ENCODE results near the gene ADM.

GRCh38 chr11:10301656-10302358 lies 3.1 kb upstream of the ADM start:
- TF ChIP-seq CTCF (conservative IDR thresholded peaks at IDR 0.05; ENCODE audit: low read depth in 2 of 2) = no peak
- TF ChIP-seq EZH2 (IDR thresholded peaks at IDR 0.05; ENCODE audit: low read depth, unreplicated experiment) = no peak
- no peak for TF ChIP-seq ZNF462 (CRISPR knock-in tag; IDR thresholded peaks at IDR 0.05)
- no peak for TF ChIP-seq POLR2AphosphoS5 (IDR thresholded peaks at IDR 0.05; ENCODE audit: low read depth)
- TF ChIP-seq JUNB (IDR thresholded peaks at IDR 0.05; ENCODE audit: unreplicated experiment) = no peak
- TF ChIP-seq REST (IDR thresholded peaks at IDR 0.05; ENCODE audit: unreplicated experiment) = no peak
- no peak for TF ChIP-seq ZNF114 (CRISPR knock-in tag; IDR thresholded peaks at IDR 0.05)
- no peak for TF ChIP-seq CREB1 (CRISPR knock-in tag; IDR thresholded peaks at IDR 0.05; ENCODE audit: low read depth)
